GM18517 (cell line): ENCODE data around the gene FAM8A1.

Experiments used
- ATAC-seq: cut with Tn5 transposase; IDR thresholded peaks from one replicate; pipeline ENCODE4 v1.9.1; 2021; ENCODE audit warnings: mild to moderate bottlenecking, moderate library complexity; ENCODE audit not compliant: unreplicated experiment

Gene FAM8A1

DNA sequence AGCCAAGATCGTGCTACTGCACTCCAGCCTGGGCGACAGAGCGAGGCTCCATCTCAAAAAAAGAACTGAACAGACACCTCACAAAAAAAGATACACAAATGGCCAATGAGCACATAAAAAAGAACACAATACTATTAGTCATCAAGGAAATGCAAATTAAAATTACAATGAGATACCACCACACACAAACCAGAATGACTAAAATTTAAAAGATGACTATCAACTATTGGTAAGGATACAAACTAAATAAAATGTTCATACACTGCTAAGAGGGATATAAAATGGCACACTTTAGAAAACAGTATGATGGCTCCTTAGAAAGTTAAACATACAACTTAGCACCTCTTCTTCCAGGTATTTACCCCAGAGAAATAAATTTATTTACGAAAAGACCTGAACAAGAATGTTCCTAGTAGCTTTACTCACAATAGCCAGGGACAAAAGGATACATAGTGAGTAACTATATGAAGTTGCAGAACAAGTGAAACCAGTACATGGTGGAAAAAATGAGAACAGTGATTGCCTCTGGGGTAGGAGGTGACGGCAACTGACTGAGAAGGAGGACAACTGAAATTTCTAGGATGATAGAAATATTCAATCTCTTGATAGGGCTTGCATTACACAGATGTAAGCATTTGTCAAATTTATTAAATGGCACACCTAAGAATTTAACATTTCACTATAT, 53.2 kb downstream of the FAM8A1 start:
- ATAC-seq = no peak

GRCh38 chr6:17656092-17656491, 56.0 kb downstream of the FAM8A1 start:
- no peak for ATAC-seq

- ATAC-seq = no peak
Observed at GRCh38 chr6:17656644-17657043, 56.5 kb downstream of the FAM8A1 start.
